GM12892 (cell line): ENCODE data around the gene FILIP1L.

Experiments
- POLR2A ChIP-seq: IDR thresholded peaks from 2 replicates; pipeline ENCODE4 v1.6.1; 2011; ENCODE audit warnings: low read depth, low read length, control low read depth
- POLR2AphosphoS5 ChIP-seq: IDR thresholded peaks from 2 replicates; pipeline ENCODE4 v1.6.1; 2011; ENCODE audit warnings: low read depth, low read length, control low read depth

- TF ChIP-seq POLR2A (no peak), POLR2AphosphoS5 (no peak)
Measured at GRCh38 chr3:99871231-99872045, 242.9 kb downstream of the FILIP1L start.
